HCT116 (cell line): ENCODE measurements around the gene C1R.

Experiments
- CTCF ChIP-seq, 3 experiments: fragments of 200-600 bp in 1 of 3; sonication (generic) in 1 of 3; IDR thresholded peaks in 2 of 3; conservative IDR thresholded peaks in 1 of 3; 2 replicates each; pipeline ENCODE4 v1.5.1; 2012 to 2017; ENCODE audit warnings: low read depth in 2 of 3, low read length in 2 of 3, antibody characterized with exemption in 1 of 3, borderline replicate concordance in 1 of 3, control low read depth in 1 of 3, mild to moderate bottlenecking in 1 of 3, mixed read lengths in 1 of 3, mixed run types in 1 of 3, moderate library complexity in 1 of 3; ENCODE audit not compliant: insufficient read depth in 1 of 3
- EZH2phosphoT487 ChIP-seq: fragments of 200-600 bp; IDR thresholded peaks from 2 replicates; pipeline ENCODE4 v1.6.1; 2018; ENCODE audit warnings: antibody characterized with exemption, borderline replicate concordance
- SP1 ChIP-seq: IDR thresholded peaks from 2 replicates; pipeline ENCODE4 v1.6.1; 2012; ENCODE audit warnings: low read depth

GRCh38 chr12:7101694-7102131, 9.5 kb upstream of the C1R start:
- TF ChIP-seq CTCF (IDR thresholded peaks at IDR 0.05 in 2 of 3, conservative IDR thresholded peaks at IDR 0.05 in 1 of 3; ENCODE audit: borderline replicate concordance in 1 of 3, insufficient read depth in 1 of 3, low read depth in 2 of 3, low read length in 2 of 3), result no peak
- TF ChIP-seq EZH2phosphoT487, result no peak
- TF ChIP-seq SP1, result no peak
